Stimulated activated CD4-positive, alpha-beta T cell treated with anti-CD3 and anti-CD28 coated beads, TNF-alpha, amount 100 ng/mL, for 48 hours (primary cell): ENCODE measurements around the gene ARHGAP10.

ENCODE experiments used
- DNase-seq, 3 donors: peaks; one replicate each; pipeline ENCODE4 v3.0.0-alpha.2; 2020; ENCODE audit warnings: low read depth in 3 of 3

Gene ARHGAP10

DNA sequence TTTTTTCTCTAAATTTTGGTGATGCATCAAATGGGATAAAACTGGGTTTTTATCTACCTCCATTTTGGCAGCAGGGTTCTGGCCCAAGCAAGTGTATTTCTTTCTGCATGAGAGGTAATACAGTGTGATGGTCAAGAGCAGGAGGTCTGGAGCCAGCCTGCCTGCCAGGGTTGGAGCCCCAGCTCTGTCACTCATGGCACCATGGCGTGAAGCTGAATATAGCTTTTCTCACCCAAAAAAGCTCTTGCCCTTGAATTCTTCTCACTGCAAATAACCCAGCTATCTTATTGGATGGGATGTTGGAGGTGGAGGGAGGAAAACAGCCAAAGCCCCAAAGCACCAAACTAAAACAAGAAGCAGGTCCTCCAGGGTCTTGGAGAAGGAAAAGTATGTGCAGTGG lies 218.4 kb downstream of the ARHGAP10 start:
- no peak for DNase-seq

DNA sequence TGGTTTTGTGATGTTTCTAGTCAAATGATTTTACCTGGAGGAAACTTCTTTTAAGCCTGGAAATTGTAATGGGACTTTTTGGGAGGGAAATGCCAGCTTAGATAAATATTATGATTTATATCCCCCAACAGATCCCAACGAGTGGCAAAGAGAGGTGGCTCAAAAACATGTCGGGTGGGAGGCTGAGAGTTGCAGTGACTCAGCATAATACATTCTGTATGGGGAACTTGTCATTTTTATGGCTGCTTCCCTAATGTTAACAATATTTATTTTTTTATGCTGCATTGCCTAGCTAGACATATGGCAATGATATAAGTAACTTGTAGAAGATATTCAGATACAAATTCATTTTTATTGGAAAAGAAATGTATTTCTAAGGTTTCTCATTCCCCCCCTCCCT lies 219.0 kb downstream of the ARHGAP10 start:
- DNase-seq: no peak

DNA sequence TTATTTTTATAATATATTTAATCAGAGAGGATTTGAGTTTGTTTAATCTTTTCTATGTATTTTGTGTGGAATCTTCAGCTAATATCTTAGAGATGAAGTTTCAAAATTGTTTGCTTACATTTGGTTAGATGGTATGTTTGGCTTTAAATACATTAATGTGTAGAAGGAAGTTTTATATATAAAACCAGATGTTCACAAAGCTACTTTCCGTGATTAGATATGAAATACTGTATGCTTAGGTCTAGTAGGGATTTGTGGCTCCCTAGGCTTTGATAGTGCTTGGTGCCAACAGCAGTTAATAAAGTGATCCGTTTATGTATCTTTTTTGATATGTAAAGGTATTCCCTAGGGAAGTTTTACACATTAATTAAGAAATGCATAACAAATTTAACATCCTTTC lies 223.0 kb downstream of the ARHGAP10 start:
- no peak for DNase-seq

GRCh38 chr4:147955827-147956558 lies 224.1 kb downstream of the ARHGAP10 start:
- no peak for DNase-seq

GRCh38 chr4:147957446-147957845 lies 225.6 kb downstream of the ARHGAP10 start:
- DNase-seq: no peak

DNA sequence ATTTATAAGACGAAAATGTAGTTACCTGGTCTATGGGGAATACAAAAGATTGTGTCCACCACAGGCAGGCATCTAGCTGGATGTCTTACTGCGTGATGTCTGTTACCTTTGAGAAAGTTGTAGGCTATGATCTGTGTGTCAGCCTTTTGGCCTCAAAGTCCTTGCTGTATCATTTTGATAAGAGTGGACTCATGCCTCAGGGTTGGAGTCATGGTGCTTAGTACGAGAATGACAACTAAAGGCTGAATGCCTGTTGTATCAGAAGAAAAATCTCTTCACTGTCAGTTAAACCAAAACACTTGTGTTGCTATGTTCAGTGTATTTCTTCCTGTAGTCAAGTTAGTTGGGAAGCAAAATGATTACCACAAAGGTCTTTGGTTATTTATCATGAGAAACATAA lies 226.2 kb downstream of the ARHGAP10 start:
- no peak for DNase-seq

GRCh38 chr4:147958489-147959065 lies 226.7 kb downstream of the ARHGAP10 start:
- DNase-seq: no peak

DNA sequence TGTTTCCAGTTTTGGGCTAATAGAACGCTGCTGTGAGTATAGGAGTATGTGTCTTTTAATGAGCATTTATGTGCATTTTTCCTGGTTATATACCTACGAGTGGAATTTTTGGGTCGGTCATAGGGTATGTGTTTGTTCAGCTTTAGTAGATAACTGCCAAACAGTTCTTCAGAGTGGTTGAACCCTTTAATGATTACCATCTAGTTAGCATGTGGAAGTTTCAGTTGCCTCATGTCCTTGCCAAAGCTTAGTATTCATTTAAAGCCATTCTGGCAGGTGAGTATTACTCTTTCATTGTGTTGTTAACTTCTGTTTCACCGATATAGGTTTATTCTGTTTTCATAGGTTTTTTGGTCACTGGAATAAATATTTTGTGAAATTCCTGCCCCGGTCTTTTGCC lies 229.1 kb downstream of the ARHGAP10 start:
- DNase-seq: no peak

DNA sequence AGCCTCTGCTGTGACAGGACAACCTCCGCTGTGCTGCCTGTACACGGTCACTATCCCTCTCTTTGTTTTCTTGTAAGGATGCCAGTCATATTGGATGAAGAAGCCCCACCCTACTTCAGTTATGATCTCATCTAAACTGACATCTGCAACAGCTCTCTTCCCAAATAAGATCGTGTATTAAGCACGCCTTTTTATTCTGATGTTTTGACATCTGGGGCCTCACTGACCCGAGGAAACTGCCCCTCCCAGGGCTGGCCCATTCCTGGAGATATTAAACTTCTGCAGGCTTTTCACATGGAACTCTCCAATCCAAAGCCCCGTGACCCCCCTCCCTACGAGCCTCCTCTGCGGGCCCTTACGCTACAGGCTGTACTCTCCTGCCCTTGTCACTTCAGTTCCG lies 232.0 kb downstream of the ARHGAP10 start:
- no peak for DNase-seq

DNA sequence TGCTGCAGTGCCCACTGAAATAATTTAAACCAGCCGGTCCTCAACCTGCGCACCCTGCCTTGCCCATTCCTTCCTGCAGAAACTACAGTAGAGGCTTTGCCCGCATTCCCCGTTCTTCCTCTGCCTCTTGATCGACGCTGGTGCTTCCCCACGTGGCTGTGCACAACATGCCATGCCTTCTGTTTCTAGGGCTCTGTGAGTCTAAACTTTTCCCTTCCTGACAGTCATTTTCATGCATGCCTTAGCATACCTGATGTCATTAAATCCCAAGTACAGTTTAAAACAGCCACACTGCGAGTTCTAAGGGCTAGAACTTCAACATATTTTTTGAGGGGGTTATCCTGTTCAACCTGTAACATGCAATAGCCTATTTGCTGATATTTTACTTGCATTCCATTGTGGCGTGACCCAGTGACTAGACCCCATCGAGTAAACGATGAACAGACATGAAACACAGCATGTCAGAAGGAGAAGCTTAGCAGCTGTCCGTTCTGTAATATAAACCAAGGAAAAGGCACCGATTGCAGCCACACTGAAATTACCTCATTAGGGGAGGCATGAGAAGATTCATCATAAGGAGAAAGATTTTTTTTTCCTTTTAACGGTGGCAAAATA lies 232.5 kb downstream of the ARHGAP10 start:
- no peak for DNase-seq

GRCh38 chr4:147965056-147965455 lies 233.2 kb downstream of the ARHGAP10 start:
- no peak for DNase-seq

DNA sequence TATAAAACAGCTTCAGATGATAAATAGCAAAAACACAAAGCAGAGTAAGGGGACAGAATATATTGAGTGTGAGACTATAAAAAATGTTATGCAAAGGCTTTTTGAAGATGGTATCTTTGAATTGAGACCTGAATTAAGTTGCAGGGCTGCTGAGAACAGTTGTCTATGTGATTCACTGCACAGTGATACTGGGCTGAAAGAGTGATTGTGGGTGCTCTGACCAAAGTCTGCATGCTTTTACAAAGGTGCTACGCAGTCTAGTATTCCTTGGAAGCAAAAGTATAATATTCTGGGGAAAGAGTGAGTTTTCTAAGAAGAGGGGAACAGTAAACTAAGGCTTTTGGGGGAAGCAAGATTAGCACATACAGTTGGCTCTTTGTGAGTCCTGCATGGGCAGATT lies 234.0 kb downstream of the ARHGAP10 start:
- DNase-seq: no peak

- no peak for DNase-seq
Observed at GRCh38 chr4:147968641-147969040, 236.8 kb downstream of the ARHGAP10 start.

GRCh38 chr4:147969573-147970385 lies 237.9 kb downstream of the ARHGAP10 start:
- DNase-seq: no peak

DNA sequence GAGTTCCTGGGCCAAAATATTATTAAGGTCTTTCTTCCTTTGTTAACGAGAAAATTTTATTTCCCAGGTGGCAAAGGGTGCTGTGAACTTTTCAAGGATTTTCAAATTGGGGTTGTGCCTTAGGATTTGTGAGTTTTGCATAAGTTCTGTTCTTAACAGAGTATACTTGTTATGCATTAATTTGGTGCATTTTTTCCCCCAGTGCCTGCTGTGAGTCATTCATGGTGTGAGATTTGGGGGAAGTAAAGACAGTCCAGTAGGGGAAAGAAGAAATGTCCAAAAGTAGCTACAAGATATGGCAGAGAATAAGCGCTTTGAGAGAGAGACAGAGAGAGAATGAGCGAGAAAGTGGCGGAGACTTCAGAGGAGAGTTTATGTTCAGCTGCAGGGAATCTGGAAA lies 239.2 kb downstream of the ARHGAP10 start:
- DNase-seq: no peak

DNA sequence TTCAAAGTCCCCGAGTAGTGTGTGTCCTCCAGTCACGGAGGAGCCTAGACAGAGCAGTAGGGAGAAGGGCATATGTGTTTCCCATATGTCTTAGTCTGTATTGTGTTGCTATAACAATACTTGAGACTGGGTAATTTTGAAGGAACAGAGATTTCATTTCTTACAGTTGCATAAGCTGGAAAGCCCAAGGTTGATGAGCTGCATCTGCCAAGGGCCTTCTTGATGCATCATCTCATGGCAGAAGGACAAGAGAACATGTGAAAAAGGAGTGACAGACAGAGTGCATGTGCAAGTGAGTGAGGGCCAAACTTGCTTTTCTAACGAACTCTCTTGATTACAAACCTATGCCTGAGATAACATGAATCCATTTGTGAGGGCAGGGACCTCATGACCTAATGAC lies 243.4 kb downstream of the ARHGAP10 start:
- no peak for DNase-seq

DNA sequence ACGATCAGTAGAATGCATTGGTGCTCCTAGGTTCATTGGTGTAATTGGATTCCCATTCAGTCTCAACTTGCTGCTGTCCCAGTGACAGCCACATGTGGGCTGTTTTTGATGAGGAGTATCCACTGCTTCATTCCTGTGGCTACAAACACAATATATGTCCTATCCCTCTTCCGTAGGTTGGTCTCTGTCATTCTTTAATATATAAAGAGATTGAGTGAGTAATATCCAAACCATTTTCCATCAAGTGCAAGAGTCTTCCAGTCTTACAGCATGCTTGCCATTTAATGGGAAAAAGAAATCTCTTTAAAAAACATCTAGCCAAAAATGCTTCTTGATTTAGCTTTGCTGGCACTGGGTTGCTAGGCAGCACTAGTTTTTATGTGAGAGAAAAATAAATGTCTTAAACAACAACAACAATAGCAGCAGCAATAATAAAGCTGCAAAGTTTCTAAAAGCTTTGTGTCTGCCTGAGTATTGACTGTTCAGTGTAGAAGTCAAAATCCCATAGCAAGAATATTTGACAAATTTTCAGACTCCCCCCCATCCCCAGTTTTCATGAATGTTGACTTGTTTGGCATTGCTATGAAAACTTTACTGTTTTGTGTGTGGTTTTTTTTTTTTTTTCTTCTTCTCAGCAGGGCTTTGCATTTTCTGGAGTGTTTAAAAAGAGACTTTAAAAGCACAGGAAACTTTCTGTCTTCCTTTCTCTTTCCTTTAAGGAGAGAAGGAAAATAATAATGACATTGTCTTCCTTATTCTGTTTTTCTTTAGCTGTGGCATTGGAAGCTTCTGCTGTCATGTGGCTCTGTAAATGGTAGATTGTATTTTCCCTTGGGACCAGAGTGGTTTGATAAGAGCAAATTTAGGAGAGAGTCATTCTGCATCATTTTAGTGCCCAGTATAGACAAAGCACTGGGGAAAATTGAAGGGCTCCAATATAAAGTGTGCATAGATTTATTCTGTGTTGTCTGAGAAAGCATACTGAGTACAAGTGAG lies 244.3 kb downstream of the ARHGAP10 start:
- no peak for DNase-seq

- DNase-seq: no peak
Observed at GRCh38 chr4:147980586-147980985, 248.7 kb downstream of the ARHGAP10 start.

DNA sequence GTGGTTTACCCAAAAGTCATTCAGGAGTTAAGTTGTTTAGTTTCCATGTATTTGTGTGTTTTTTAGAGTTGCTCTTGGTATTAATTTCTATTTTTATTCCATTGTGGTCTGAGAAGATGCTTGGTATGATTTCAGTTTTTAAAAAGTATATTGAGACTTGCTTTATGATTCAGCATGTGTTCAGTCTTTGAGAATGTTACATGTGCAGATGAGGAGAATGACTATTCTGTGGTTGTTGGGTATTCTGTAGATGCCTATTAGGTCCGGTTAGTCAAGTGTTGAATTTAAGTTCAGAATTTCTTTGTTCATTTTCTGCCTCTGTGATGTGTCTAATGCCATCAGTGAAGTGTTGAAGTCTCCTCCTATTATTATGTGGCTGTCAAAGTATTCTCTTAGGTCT lies 249.4 kb downstream of the ARHGAP10 start:
- DNase-seq: no peak

DNA sequence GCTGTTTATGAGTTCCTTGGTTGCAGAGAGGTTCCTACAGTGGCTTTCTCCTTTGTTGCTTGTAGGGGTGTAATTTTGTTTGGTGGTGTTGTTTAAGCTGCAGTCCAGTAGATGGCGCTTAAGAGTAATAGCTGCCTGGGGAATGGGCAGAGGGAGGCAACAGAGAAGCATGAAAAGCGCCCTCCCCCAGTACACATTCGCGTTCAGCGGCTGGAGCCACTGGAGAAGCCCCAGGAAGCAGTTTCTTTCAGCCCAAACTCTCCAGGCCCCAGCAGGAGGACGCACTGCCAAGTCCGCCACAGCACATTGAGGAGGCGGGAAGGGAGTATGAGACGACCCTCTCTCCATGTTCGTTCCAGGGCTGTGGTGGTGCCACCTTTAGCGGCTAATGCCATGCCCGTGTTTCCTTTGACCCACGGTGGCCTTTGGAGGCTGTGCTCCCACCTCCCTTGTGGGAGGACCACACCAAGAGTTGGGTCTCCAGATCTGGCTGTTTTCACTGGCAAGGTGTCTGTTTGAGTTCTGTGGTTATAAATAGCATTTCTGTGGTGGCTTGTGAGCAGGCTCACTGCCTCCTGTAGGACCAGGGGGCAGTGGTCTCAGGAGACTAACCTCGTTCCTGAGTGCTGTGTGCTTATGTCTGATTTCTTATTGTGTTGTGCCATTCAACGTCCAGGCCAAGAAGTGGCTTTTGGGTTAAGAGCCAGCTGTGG lies 252.3 kb downstream of the ARHGAP10 start:
- DNase-seq: peak in 1 of 3 donors; percentile 5

DNA sequence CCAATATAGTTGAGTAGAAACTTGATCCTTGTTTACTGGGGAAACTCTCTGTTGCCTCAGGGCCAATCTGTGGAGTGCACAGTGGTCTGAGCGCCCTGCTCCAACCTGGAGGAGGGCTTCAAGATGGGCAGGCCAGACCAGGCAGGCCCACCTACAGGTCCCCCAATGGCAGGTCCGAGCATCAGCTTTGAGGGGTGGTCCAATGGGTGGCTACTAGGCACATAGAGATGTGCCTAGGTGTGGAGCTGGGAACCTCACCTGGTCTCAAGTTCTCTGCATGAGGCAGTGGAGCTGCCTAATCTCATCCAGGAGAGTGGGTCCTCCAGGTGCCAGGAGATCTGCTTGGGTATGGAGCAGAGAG lies 252.9 kb downstream of the ARHGAP10 start:
- DNase-seq: no peak
